Suprapubic skin (tissue), 3 donors: ENCODE data around the gene ACADL.

Source experiments
- POLR2A ChIP-seq, 2 donors: fragments of 450-650 bp; IDR thresholded peaks; one replicate each; pipeline ENCODE4 v1.6.1; 2017; ENCODE audit warnings: antibody characterized with exemption in 2 of 2, mild to moderate bottlenecking in 2 of 2, moderate library complexity in 2 of 2
- TF ChIP-seq, protein P1 (sequence below), 2 donors: fragments of 200-600 bp in 1 of 2; fragments of 450-650 bp in 1 of 2; sonication (generic) in 1 of 2; IDR thresholded peaks; one replicate each; pipeline ENCODE4 v1.5.1; 2016 to 2019; ENCODE audit warnings: antibody characterized with exemption in 2 of 2, mild to moderate bottlenecking in 1 of 2, moderate library complexity in 1 of 2

DNA sequence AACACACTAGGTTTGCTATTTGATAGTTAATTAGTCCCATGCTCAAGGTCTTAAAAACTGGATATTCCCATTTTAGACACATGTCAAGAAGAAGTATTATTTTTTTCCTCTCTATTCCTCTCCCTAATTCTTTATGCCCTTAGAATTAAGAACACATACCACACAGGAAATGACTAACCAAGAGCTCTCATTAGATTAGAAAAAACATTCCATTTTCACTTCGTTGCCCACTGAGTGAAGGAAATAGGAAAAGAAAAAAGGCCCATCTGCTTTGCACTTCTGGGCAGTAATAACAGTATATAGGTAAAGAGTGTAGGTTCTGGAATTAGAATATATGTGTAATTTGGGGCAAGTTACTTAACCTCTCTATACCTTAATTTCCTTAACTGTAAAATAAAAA, 26.9 kb downstream of the ACADL start:
- TF ChIP-seq POLR2A (IDR thresholded peaks at IDR 0.05) = no peak
- TF ChIP-seq, protein P1, sequence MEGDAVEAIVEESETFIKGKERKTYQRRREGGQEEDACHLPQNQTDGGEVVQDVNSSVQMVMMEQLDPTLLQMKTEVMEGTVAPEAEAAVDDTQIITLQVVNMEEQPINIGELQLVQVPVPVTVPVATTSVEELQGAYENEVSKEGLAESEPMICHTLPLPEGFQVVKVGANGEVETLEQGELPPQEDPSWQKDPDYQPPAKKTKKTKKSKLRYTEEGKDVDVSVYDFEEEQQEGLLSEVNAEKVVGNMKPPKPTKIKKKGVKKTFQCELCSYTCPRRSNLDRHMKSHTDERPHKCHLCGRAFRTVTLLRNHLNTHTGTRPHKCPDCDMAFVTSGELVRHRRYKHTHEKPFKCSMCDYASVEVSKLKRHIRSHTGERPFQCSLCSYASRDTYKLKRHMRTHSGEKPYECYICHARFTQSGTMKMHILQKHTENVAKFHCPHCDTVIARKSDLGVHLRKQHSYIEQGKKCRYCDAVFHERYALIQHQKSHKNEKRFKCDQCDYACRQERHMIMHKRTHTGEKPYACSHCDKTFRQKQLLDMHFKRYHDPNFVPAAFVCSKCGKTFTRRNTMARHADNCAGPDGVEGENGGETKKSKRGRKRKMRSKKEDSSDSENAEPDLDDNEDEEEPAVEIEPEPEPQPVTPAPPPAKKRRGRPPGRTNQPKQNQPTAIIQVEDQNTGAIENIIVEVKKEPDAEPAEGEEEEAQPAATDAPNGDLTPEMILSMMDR (IDR thresholded peaks at IDR 0.05) = no peak
